ENCODE measurements around the gene INVS. TPM values are rescaled to one million over a fixed set of nuclear protein-coding genes. Genes with fewer than 3 reads are reported as not detected.
"Not testable (repeated sequence)": the region's sequence is repeated elsewhere in the genome, so short reads cannot be mapped to it uniquely, and the experiment has no call there.

Gene INVS
- total RNA-seq, 4 donors from 2014 or later = 22.1 to 56.9 (median 37.3) TPM

GRCh38 chr9:100126423-100126822 is 27.4 kb downstream of the INVS start:
- Histone ChIP-seq H3K27ac (no peak overlapping the region), H3K27me3 (no peaks in the 10 kb centered on the region), H3K4me1 (no peaks in the 10 kb centered on the region), H3K9me3 (no peaks in the 10 kb centered on the region), H3K36me3 (peaks cover 0 to 4% (median 0%) of the 10 kb centered on the region in 3 donors), H3K4me3 (no peak overlapping the region)
- DNase-seq = no peak
- TF ChIP-seq CTCF (IDR thresholded peaks at IDR 0.05) (no peak), POLR2A (IDR thresholded peaks at IDR 0.05) (no peak)

- Histone ChIP-seq H3K36me3 (peaks cover 0 to 4% (median 0%) of the 10 kb centered on the region in 3 donors), H3K4me3 (no peak overlapping the region), H3K27me3 (no peaks in the 10 kb centered on the region), H3K4me1 (no peaks in the 10 kb centered on the region), H3K27ac (no peak overlapping the region), H3K9me3 (no peaks in the 10 kb centered on the region)
- no peak for DNase-seq
- TF ChIP-seq CTCF (IDR thresholded peaks at IDR 0.05) (no peak), POLR2A (IDR thresholded peaks at IDR 0.05) (no peak)
Observed at GRCh38 chr9:100129772-100130171, 30.7 kb downstream of the INVS start.

GRCh38 chr9:100131216-100131615 is 32.2 kb downstream of the INVS start:
- no peaks in the 10 kb centered on the region for H3K9me3 ChIP-seq
- TF ChIP-seq CTCF (IDR thresholded peaks at IDR 0.05) (no peak), POLR2A (IDR thresholded peaks at IDR 0.05) (no peak)
- H3K27me3 ChIP-seq = no peaks in the 10 kb centered on the region
- DNase-seq = no peak
- H3K27ac ChIP-seq = no peak overlapping the region
- peaks cover 0 to 4% (median 0%) of the 10 kb centered on the region in 3 donors for H3K36me3 ChIP-seq
- no peak overlapping the region for H3K4me3 ChIP-seq
- no peaks in the 10 kb centered on the region for H3K4me1 ChIP-seq

- DNase-seq = no peak
- no peak for TF ChIP-seq POLR2A (IDR thresholded peaks at IDR 0.05)
- no peak for TF ChIP-seq CTCF (IDR thresholded peaks at IDR 0.05)
- Histone ChIP-seq H3K27me3 (no peaks in the 10 kb centered on the region), H3K4me3 (no peak overlapping the region), H3K36me3 (peaks cover 0 to 2% (median 0%) of the 10 kb centered on the region in 3 donors), H3K9me3 (no peaks in the 10 kb centered on the region), H3K27ac (no peak overlapping the region), H3K4me1 (no peaks in the 10 kb centered on the region)
Observed at GRCh38 chr9:100131875-100132430, 32.9 kb downstream of the INVS start.

GRCh38 chr9:100134731-100135130 is 35.7 kb downstream of the INVS start:
- TF ChIP-seq CTCF (IDR thresholded peaks at IDR 0.05) (no peak), POLR2A (IDR thresholded peaks at IDR 0.05) (no peak)
- no peaks in the 10 kb centered on the region for H3K36me3 ChIP-seq
- H3K27ac ChIP-seq = no peak overlapping the region
- no peaks in the 10 kb centered on the region for H3K27me3 ChIP-seq
- no peaks in the 10 kb centered on the region for H3K9me3 ChIP-seq
- H3K4me1 ChIP-seq = no peaks in the 10 kb centered on the region
- H3K4me3 ChIP-seq = no peak overlapping the region
- no peak for DNase-seq

- H3K27ac ChIP-seq, H3K9me3 ChIP-seq, H3K36me3 ChIP-seq, H3K4me1 ChIP-seq, H3K4me3 ChIP-seq, DNase-seq, H3K27me3 ChIP-seq: not testable (repeated sequence)
Observed at GRCh38 chr9:100136799-100137198, 37.8 kb downstream of the INVS start.

- not testable (repeated sequence) for DNase-seq, H3K9me3 ChIP-seq, H3K4me1 ChIP-seq, H3K36me3 ChIP-seq, H3K27me3 ChIP-seq, H3K4me3 ChIP-seq, H3K27ac ChIP-seq
Observed at GRCh38 chr9:100140303-100140702, 41.3 kb downstream of the INVS start.

GRCh38 chr9:100141862-100142261 is 42.8 kb downstream of the INVS start:
- not testable (repeated sequence) for H3K4me1 ChIP-seq, DNase-seq, H3K4me3 ChIP-seq, H3K27me3 ChIP-seq, H3K36me3 ChIP-seq, H3K27ac ChIP-seq, H3K9me3 ChIP-seq

- H3K9me3 ChIP-seq, H3K27ac ChIP-seq, H3K27me3 ChIP-seq, H3K4me1 ChIP-seq, H3K4me3 ChIP-seq, H3K36me3 ChIP-seq, DNase-seq: not testable (repeated sequence)
Observed at GRCh38 chr9:100145167-100145934, 46.3 kb downstream of the INVS start.
